Lung (tissue), 16 donors: ENCODE data around the gene HIBADH. TPM values are rescaled to one million over a fixed set of nuclear protein-coding genes. Genes with fewer than 3 reads are reported as not detected.

ENCODE experiments used
- ATAC-seq: fragments of 200-7000 bp; cut with Tn5 transposase; one replicate; pipeline ENCODE4 v1.9.1; 2020; ENCODE audit warnings: moderate number of reproducible peaks; ENCODE audit not compliant: insufficient read depth, low FRiP score
- DNase-seq, 3 donors: peaks; one replicate each; pipeline ENCODE4 v3.0.0-alpha.2; 2013 to 2017
- H3K27ac ChIP-seq, 2 donors: one replicate each; pipeline ENCODE4 v1.5.1; 2013; ENCODE audit warnings: mild to moderate bottlenecking in 2 of 2, moderate library complexity in 2 of 2, control low read depth in 1 of 2, inconsistent platforms in 1 of 2, low read depth in 1 of 2, low read length in 1 of 2
- H3K27me3 ChIP-seq, 3 donors: one replicate each; pipeline ENCODE4 v1.5.1; 2013; ENCODE audit warnings: low read length in 2 of 3; ENCODE audit not compliant: control insufficient read depth in 3 of 3, insufficient read depth in 3 of 3
- H3K36me3 ChIP-seq, 4 donors: one replicate each; pipeline ENCODE4 v1.5.1; 2013; ENCODE audit warnings: low read length in 4 of 4, mild to moderate bottlenecking in 1 of 4, moderate library complexity in 1 of 4; ENCODE audit not compliant: control insufficient read depth in 4 of 4, insufficient read depth in 4 of 4
- H3K4me1 ChIP-seq, 5 donors: one replicate each; pipeline ENCODE4 v1.5.1; 2013; ENCODE audit warnings: low read length in 5 of 5, mild to moderate bottlenecking in 2 of 5, moderate library complexity in 1 of 5; ENCODE audit not compliant: control insufficient read depth in 5 of 5, insufficient read depth in 5 of 5
- H3K4me3 ChIP-seq: one replicate; pipeline ENCODE4 v1.5.1; 2013; ENCODE audit warnings: mild to moderate bottlenecking, control low read depth, moderate library complexity
- H3K9ac ChIP-seq, 2 donors: one replicate each; pipeline ENCODE4 v1.5.1; 2013; ENCODE audit warnings: low read length in 2 of 2, control low read depth in 1 of 2; ENCODE audit not compliant: insufficient read depth in 1 of 2
- H3K9me3 ChIP-seq, 4 donors: one replicate each; pipeline ENCODE4 v1.5.1; 2013; ENCODE audit warnings: low read length in 3 of 4, mild to moderate bottlenecking in 1 of 4, moderate library complexity in 1 of 4; ENCODE audit not compliant: control insufficient read depth in 4 of 4, insufficient read depth in 3 of 4
- CTCF ChIP-seq: IDR thresholded peaks from 2 replicates; pipeline ENCODE4 v1.5.1; 2012; ENCODE audit warnings: mild to moderate bottlenecking; ENCODE audit errors: control extremely low read depth, extremely low read depth
- WGBS, 2 donors: extraction: QIAGEN DNeasy Blood & Tissue Kit; methylation state at CpG; one replicate each; pipeline ENCODE4 v1.1.7; 2013; 5-methylcytosine and 5-hydroxymethylcytosine counted together
- long read RNA-seq, 5 donors: transcript quantifications; one replicate each; lab custom pipeline, GENCODE V29; 2026
- polyA plus RNA-seq, 2 donors: library from polyadenylated mRNA; stranded (reverse); fragments of 200-250 nt; gene quantifications; one replicate each; pipeline ENCODE4 v1.2.1, GENCODE V29; 2013
- total RNA-seq, 2 donors: library from RNA; depleted of rRNA in 1 of 2; stranded (reverse); fragments of >200 nt in 1 of 2; gene quantifications; one replicate each; pipeline ENCODE4 v1.2.1, GENCODE V29; 2014 to 2021
- donor health status: control.
- donor health status: control.
- donor health status: Bipolar disorder and iron deficiency.
- donor health status: healthy.
- donor health status: DM: yes; HTN: yes; CAD: no.

Gene HIBADH
- total RNA-seq (10 to 100 TPM; 18.8 to 39.2 TPM), polyA plus RNA-seq (10 to 100 TPM; 13.7 to 16.0 TPM)
- long read RNA-seq, donor 1, transcript HIBADH-201 (8 exons, 1,990 nt) = major isoform, 19 of 35 reads
- long read RNA-seq, donor 1, partial matches to known transcripts = 14 of 35 reads
- long read RNA-seq, donor 1, other reads (novel, unspliced or antisense) = 0 of 35 reads
- long read RNA-seq, donor 2, partial matches to known transcripts = 5 of 13 reads
- long read RNA-seq, donor 2, other reads (novel, unspliced or antisense) = 0 of 13 reads
- long read RNA-seq, donor 3, transcript HIBADH-201 (8 exons, 1,990 nt) = major isoform, 5 of 15 reads
- long read RNA-seq, donor 3, partial matches to known transcripts = 9 of 15 reads
- long read RNA-seq, donor 3, other reads (novel, unspliced or antisense) = 0 of 15 reads
- long read RNA-seq, donor 4, partial matches to known transcripts = 0 of 3 reads
- long read RNA-seq, donor 4, other reads (novel, unspliced or antisense) = 0 of 3 reads
- long read RNA-seq, donor 5, transcript HIBADH-201 (8 exons, 1,990 nt) = major isoform, 12 of 19 reads
- long read RNA-seq, donor 5, partial matches to known transcripts = 5 of 19 reads
- long read RNA-seq, donor 5, other reads (novel, unspliced or antisense) = 0 of 19 reads

- peak within 1 kb of the TSS; percentile 86 for H3K4me3 ChIP-seq
- H3K4me1 ChIP-seq = peaks cover 0 to 10% (median 6%) of the 10 kb centered on the region in 5 donors
- no peaks in the 10 kb centered on the region for H3K9me3 ChIP-seq
- peak within 1 kb of the TSS; percentile 92 to 94 for H3K27ac ChIP-seq
- peak within 1 kb of the TSS; percentile 78 to 83 for H3K9ac ChIP-seq
- no peaks in the 10 kb centered on the region for H3K27me3 ChIP-seq
- DNase-seq = peak; percentile 99 to 100 (median 99)
- peak; percentile 4 for TF ChIP-seq CTCF
- 0% methylated on average over 65 to 67 of the region's 67 CpGs for WGBS, 2 donors
- ATAC-seq = peak; percentile 99
- peaks cover 0 to 9% (median 0%) of the 10 kb centered on the region in 4 donors for H3K36me3 ChIP-seq
These were observed at the start of gene HIBADH for GRCh38 chr7:27662490-27663205. HIBADH (minus strand) TSS chr7:27662883; CDS start chr7:27662788, 95 bp downstream.

DNA sequence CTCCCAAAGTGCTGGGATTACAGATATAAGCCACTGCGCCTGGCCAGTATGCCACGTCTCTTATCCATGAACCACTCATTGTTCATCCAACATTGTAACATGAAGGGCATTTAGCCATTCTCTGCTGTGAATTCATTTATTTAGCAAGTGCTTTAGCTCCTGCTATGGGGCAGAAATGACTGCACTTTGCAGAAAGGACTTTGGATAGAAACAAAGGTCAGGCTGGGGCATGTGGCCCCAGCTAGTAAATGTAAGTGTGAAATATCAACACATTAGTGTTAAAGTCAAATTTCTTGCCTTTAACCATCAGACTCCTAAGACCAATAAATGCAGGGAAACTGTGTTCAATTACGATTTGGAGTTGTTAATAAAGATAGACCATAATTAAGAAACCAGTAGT is 49.5 kb upstream of the HIBADH start:
- no peak for ATAC-seq
- no peak overlapping the region for H3K4me3 ChIP-seq
- H3K4me1 ChIP-seq = no peaks in the 10 kb centered on the region
- WGBS, 2 donors = 92 to 98% methylated on average over 3 of the region's 3 CpGs
- H3K9ac ChIP-seq = no peak overlapping the region
- H3K27ac ChIP-seq = no peak overlapping the region
- DNase-seq = no peak
- no peaks in the 10 kb centered on the region for H3K9me3 ChIP-seq
- no peaks in the 10 kb centered on the region for H3K27me3 ChIP-seq
- no peaks in the 10 kb centered on the region for H3K36me3 ChIP-seq
- no peak for TF ChIP-seq CTCF

DNA sequence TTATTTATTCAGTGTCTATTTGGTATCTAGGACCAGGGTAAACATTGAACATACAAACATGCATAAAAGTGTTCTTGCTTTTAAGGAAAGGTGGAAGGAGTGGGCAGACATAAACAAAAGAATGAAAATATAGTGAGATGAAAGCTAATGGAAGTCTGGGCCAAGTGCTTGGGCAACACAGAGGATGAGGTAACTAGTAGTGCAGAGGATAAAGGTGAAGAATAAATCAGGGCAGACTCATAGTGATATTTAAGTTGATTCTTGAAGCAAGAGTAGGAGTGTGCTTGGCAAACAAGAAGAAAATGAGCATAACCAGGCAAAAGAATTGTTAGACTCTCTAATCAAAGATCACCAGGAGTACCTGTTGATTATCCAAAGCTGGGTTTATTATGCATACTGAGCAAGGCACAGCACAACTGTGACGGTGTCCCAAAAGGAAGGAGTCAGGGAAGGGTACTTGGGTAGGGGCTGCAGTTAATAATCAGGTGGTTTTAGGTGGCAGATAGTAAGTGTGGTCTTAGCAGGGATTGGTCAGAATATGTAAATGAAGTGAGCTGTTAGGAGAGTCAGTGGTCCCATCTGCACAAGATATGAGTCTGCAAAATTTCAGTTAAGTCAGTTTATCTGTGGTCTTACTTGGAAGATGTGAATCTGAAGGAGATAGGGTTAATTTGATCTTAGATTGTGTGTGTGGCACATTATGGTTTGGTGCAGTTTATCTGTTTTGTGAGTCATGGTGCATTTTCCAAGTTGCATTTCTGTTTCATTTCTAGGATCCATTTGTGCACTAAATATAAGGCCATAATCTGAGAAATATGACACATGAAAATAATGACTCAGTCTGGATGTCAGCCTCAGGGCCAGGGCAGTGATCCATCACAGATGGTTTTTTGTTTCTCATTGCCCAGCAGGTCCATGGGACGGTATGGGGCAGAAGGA is 46.7 kb upstream of the HIBADH start:
- no peak for TF ChIP-seq CTCF
- no peak for DNase-seq
- Histone ChIP-seq H3K4me3 (no peak overlapping the region), H3K27ac (peak overlapping the region in 1 of 2 donors; percentile 2), H3K9ac (no peak overlapping the region), H3K36me3 (no peaks in the 10 kb centered on the region), H3K9me3 (no peaks in the 10 kb centered on the region), H3K27me3 (no peaks in the 10 kb centered on the region), H3K4me1 (no peaks in the 10 kb centered on the region)
- 87 to 95% methylated on average over 2 of the region's 2 CpGs for WGBS, 2 donors
- no peak for ATAC-seq
